ENCODE measurements around the gene FMOD.
A peak's percentile ranks its signal among the peaks of the same experiment; 100 is the strongest.
"Not testable (repeated sequence)": the region's sequence is repeated elsewhere in the genome, so short reads cannot be mapped to it uniquely, and the experiment has no call there.

The FMOD gene

GRCh38 chr1:203331224-203331623 is 19.7 kb downstream of the FMOD start:
- no peak for DNase-seq (ENCODE audit: low read depth, low spot score)
- H3K4me3 ChIP-seq (ENCODE audit: low read length): no peak overlapping the region

DNA sequence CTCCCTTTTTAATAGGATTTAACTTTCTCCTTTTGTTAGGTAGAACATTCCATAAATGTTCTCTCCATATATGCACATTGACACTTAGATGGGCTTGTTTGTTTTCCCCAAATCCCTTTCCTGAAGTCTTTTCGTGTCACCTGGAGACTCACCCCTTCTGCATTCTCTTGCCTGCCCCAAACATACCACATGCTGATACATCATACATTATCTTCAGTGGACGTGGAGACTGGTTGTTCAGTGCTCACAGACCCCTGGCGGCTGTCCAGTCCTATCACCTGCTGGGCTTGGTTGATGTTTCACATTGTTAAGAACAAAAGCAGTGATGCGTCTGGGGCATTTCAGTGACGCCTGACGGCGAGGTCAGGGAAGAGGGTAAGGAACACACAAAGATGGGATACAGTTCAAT is 22.2 kb downstream of the FMOD start:
- DNase-seq (ENCODE audit: low read depth, low spot score): no peak

DNA sequence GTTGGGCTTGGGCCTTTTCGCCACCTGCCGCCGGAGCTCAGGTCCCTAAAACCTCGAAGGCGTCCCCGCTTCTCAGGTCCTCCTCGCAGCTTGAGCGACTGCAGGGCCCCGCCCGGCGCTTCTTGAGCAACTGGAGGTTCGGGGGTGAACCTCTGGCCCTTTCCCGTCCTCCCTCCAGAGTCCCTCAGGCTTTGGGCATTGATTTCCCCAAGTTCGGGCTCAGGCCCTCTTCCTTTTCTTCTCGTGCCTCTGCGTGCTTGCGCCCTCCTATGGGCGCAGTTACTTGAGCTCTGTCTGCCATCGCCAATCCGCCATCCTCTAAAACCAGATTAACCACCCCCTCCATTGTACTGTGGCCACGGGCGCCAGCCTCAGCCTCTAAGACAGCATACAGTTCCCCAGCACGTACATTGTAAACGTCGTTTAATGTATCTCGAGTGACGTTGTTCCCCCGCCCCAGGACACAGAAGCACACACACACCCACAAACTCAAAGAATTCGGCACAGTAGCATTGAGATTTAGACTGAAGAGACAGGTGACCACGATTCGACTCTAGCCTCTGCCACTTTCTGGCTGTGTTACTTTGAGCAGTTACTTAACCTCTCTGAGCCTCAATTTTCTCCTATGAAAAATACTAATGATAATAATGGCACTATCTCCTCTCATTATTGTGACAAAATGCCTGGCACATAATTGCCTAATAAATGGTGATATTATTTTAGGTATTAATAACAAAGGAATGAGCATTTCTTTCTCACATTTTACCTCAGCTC is 23.1 kb downstream of the FMOD start:
- DNase-seq (ENCODE audit: low read depth, low spot score): peak; percentile 76
- H3K4me3 ChIP-seq (ENCODE audit: low read length): peak overlapping the region; percentile 59

More for the DNA sequence above, 22.2 kb downstream of the FMOD start:
- no peak overlapping the region for H3K4me3 ChIP-seq (ENCODE audit: low read length)

- peak; percentile 89 for DNase-seq (ENCODE audit: low read depth, low spot score)
These were observed 23.9 kb downstream of the FMOD start for GRCh38 chr1:203326830-203327683.

DNA sequence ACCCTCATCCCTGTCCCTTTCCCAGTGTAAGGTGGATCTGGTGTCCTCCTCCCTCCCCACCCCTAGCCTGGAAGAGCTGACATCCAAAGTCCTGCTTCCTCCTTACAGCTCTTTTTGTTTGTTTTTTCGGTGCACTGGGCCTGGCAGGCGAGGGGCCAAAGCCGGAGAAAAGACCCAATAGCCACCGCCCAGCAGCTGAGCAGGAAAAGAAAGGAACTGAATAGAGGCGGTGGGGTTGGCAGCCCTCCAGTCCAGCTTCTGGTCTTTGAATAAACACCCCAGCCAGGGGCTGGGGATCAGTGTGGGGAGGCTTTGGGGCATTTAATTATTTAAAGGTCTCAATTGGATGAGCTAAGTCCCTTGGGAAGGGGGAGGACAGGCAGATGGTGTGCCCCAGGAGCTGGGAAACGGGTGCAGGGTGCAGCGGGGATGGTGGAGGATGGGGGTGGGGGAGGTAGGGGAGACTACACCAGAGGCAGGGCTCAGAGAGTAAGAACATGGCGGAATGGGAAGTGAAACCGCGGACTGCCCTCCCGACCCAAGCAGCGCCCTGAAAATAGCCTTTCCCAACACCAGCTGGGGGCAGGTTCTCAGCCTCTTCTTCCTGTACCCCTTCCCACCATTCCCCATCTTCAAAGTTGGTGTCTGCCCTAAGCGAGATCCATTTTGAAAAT is 25.4 kb downstream of the FMOD start:
- DNase-seq (ENCODE audit: low read depth, low spot score): no peak
- H3K4me3 ChIP-seq (ENCODE audit: low read length): no peak overlapping the region

More at GRCh38 chr1:203326830-203327683, 23.9 kb downstream of the FMOD start:
- H3K4me3 ChIP-seq (ENCODE audit: low read length): peak overlapping the region; percentile 59

DNA sequence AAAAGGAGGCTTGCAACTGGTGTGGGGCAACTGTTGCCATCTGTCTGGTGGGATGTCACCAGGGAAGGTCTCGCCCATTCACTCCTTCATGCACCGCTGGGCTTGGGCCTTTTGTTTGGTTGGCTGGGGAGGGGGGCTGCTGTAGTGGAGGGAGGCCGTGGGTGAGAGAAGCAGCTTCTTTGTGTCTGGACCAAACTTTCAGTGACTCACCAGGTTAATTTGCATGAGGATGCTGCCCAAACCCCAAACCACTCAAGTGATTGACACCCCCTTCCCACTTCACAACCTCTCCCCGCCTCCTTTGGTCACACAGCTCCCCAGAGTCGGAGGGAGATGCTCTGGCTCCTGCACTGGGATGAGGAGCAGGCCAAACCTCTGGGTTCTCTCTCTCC is 25.9 kb downstream of the FMOD start:
- DNase-seq (ENCODE audit: low read depth, low spot score): peak; percentile 58

DNA sequence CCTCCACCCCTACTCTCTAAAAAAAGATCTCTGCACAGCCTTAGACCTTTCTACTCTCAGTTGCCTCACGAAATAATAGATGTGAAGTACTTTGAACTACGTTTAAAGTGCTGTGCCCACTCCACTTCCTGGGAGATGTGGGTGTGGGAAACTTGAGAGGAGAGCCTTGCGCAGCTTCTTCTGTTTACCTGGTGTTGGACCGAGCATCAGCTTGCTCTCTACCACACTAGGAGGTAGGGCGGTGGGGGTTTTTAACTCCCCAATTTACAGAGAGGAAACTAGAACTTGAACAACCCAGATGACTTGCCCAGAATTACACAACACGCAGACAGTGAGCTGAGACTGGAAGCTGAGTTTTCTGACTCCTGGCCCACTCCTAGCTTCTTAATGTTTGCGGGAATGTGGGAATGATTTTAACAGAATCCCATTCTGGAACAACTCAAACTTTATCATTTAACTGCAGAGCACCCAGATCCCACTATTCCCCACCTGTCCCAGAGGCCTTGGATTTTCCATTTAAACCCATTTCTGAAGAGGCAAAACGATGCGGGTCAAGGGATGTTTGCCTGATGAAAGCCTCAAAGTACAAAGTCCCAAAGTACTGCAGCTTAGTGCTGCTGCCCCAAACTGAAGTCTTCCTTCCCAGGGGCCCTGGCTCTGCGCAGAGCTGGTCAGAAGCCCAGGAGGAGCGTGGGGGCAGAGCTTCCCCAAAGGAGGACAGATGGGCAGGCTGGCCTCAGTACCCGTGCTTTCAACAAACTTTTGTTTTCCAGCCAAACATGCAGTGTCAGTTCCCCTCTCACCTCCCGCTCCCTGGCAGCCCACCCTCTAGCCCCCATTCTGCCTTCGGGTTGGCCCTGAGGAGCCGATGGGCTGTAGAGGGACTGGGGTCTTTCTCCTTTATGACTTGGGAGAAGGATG is 26.6 kb downstream of the FMOD start:
- DNase-seq (ENCODE audit: low read depth, low spot score): peak; percentile 58

More for the DNA sequence above, 25.9 kb downstream of the FMOD start:
- no peak overlapping the region for H3K4me3 ChIP-seq (ENCODE audit: low read length)

DNA sequence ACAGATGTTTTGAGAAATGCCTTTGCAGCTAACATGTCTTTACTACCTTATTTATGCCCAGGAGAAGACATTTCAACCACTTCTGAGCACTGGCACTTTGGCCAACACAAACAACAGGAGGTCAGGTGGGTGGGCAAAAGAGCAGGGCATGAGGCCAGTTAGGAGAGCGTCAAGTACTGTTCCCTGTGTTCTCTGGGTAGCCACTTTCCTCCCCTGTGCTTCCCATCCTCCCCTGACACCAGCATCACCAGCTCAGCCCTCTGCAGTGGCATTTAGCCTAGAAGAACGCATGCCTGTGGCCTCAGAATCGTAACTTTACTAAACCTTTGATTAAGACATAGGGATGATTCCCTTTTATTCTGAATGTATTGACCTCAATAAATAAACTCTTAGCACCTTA is 27.3 kb downstream of the FMOD start:
- no peak overlapping the region for H3K4me3 ChIP-seq (ENCODE audit: low read length)
- DNase-seq (ENCODE audit: low read depth, low spot score): no peak

More for the DNA sequence above, 26.6 kb downstream of the FMOD start:
- H3K4me3 ChIP-seq (ENCODE audit: low read length): no peak overlapping the region

- DNase-seq (ENCODE audit: low read depth, low spot score): no peak
- no peak overlapping the region for H3K4me3 ChIP-seq (ENCODE audit: low read length)
These were observed 28.3 kb downstream of the FMOD start for GRCh38 chr1:203322500-203323179.

GRCh38 chr1:203321273-203322052 is 29.5 kb downstream of the FMOD start:
- peak overlapping the region; percentile 30 for H3K4me3 ChIP-seq (ENCODE audit: low read length)
- DNase-seq (ENCODE audit: low read depth, low spot score): no peak

DNA sequence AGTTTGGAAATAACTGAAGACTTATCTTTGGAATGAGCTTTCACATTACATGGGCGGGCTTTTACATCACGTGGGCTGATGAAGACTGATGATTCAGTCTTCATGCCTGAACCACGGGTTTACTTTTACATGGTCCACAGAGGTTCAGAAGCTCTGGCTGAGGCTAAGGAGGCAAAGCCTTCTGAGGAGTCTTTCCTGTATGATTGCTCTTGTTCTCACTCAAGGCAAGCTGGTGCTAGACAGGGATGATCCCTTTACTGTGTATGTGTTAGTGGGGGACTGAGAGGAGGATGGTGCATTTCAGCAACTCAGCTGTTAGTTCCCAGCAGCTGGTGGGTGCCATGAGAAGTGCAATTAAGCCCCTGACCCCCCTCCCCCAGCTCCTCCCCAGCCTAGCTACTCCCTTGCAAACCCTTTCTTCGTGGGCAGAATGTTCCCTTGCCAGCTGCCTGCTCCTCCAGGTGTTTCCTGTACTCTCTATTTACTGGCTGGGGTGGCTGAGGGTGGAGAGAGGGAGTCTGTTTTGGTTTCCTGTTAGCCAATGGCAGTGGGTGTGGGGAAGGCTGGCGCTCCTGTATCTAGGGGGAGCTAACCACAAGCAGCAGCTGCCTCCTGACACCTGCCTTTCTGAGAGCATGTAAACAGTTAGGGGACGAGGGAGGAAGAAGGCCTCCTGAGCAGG is 30.2 kb downstream of the FMOD start:
- H3K4me3 ChIP-seq (ENCODE audit: low read length): peak overlapping the region; percentile 30
- peak; percentile 99 for DNase-seq (ENCODE audit: low read depth, low spot score)

GRCh38 chr1:203318229-203318517 is 32.7 kb downstream of the FMOD start:
- H3K4me3 ChIP-seq (ENCODE audit: low read length): no peak overlapping the region
- DNase-seq (ENCODE audit: low read depth, low spot score): no peak

GRCh38 chr1:203317429-203318228 is 33.3 kb downstream of the FMOD start:
- no peak overlapping the region for H3K4me3 ChIP-seq (ENCODE audit: low read length)
- DNase-seq (ENCODE audit: low read depth, low spot score): no peak

DNA sequence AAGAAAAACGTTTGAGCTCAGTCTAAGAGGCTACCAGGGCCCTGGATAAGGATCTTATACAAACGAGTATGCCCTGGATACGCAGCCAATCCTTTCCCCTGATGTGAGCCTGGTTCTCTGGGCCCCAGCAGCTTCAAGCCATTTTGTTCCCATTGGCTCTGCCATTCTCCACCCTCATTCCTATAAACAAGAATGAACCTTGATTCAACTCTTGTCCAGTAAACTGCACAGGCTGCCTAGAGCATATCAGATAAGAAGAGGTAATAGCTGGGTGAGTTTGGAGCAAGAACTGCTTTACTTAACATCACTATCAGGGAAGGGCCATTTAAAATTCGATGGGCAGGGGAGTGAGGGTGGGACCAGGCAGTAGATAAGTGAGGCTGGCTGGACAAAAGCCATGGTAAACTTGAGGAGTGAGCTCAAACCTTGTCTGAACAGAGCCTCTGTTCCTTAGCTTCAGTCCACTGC is 34.3 kb downstream of the FMOD start:
- DNase-seq (ENCODE audit: low read depth, low spot score): no peak
- no peak overlapping the region for H3K4me3 ChIP-seq (ENCODE audit: low read length)

DNA sequence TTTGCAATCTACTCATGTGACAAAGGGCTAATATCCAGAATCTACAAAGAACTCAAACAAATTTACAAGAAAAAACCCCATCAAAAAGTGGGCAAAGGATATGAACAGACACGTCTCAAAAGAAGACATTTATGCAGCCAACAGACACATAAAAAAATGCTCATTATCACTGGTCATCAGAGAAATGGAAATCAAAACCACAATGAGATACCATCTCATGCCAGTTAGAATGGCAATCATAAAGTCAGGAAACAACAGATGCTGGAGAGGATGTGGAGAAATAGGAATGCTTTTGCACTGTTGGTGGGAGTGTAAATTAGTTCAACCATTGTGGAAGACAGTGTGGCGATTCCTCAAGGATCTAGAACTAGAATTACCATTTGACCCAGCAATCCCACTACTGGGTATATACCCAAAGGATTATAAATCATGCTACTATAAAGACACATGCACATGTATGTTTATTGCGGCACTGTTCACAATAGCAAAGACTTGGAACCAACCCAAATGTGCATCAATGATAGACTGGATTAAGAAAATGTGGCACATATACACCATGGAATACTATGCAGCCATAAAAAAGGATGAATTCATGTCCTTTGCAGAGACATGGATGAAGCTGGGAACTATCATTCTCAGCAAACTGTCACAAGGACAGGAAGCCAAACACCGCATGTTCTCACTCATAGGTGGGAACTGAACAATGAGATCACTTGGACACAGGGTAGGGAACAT is 36.7 kb downstream of the FMOD start:
- H3K4me3 ChIP-seq (ENCODE audit: low read length); DNase-seq (ENCODE audit: low read depth, low spot score): not testable (repeated sequence)

All from Jurkat, Clone E6-1 (cell line).